Aorta (tissue), 5 donors: ENCODE data around the gene TACO1. TPM values are rescaled to one million over a fixed set of nuclear protein-coding genes. Genes with fewer than 3 reads are reported as not detected.

Source experiments
- ATAC-seq: fragments of 200-7000 bp; cut with Tn5 transposase; one replicate; pipeline ENCODE4 v1.9.1; 2022; ENCODE audit warnings: moderate library complexity; ENCODE audit not compliant: low FRiP score
- DNase-seq, 2 donors: peaks; one replicate each; pipeline ENCODE4 v3.0.0-alpha.2; 2020
- H3K27ac ChIP-seq, 2 donors: one replicate each; pipeline ENCODE4 v1.5.1; 2013; ENCODE audit warnings: low read length in 2 of 2, mild to moderate bottlenecking in 2 of 2, moderate library complexity in 2 of 2, control low read depth in 1 of 2, inconsistent platforms in 1 of 2, low read depth in 1 of 2
- H3K27me3 ChIP-seq, 2 donors: one replicate each; pipeline ENCODE4 v1.6.1; 2013; ENCODE audit warnings: control low read depth in 1 of 2, low read length in 1 of 2, mild to moderate bottlenecking in 1 of 2, moderate library complexity in 1 of 2; ENCODE audit not compliant: insufficient read depth in 2 of 2, control insufficient read depth in 1 of 2
- H3K36me3 ChIP-seq, 2 donors: one replicate each; pipeline ENCODE4 v1.6.1; 2013; ENCODE audit warnings: control low read depth in 1 of 2, low read length in 1 of 2, mild to moderate bottlenecking in 1 of 2; ENCODE audit not compliant: insufficient read depth in 2 of 2, control insufficient read depth in 1 of 2
- H3K4me1 ChIP-seq, 2 donors: one replicate each; pipeline ENCODE4 v1.6.1; 2013; ENCODE audit warnings: low read length in 2 of 2, control low read depth in 1 of 2, mild to moderate bottlenecking in 1 of 2, moderate library complexity in 1 of 2; ENCODE audit not compliant: insufficient read depth in 2 of 2, control insufficient read depth in 1 of 2
- H3K4me3 ChIP-seq, 2 donors: one replicate each; pipeline ENCODE4 v1.5.1; 2013; ENCODE audit warnings: low read length in 2 of 2, control low read depth in 1 of 2, mild to moderate bottlenecking in 1 of 2
- H3K9me3 ChIP-seq: one replicate; pipeline ENCODE4 v1.6.1; 2013; ENCODE audit warnings: mild to moderate bottlenecking, low read length; ENCODE audit not compliant: control insufficient read depth
- WGBS, 2 donors: extraction: QIAGEN DNeasy Blood & Tissue Kit; methylation state at CpG; one replicate each; pipeline ENCODE4 v1.1.7; 2013; 5-methylcytosine and 5-hydroxymethylcytosine counted together
- intact Hi-C, 2 donors: fragments of 100-400 bp; cut with DNase I; formaldehyde crosslinking; loops; one replicate each; pipeline versions ENCODE4 v1.14.2 to v1.15.0; 2022
- polyA plus RNA-seq, 2 donors: library from polyadenylated mRNA; stranded (reverse); fragments of 200-250 nt; gene quantifications; one replicate each; pipeline ENCODE4 v1.2.3, GENCODE V29; 2013
- total RNA-seq, 2 donors: library from RNA; stranded (reverse); fragmentation: NEBNext Ultra II Directional; extraction: Animal tissue kit (Norgen Biotek cat#: 25700); gene quantifications; one replicate each; pipeline ENCODE4 v1.2.1, GENCODE V29; 2021
- donor health status: healthy with polysubstance abuse.
- donor health status: Bipolar disorder and iron deficiency.
- donor health status: DM: no; HTN: no; CAD: no.
- donor health status: DM: no; HTN: no; CAD: no.
- donor health status: DM: yes; HTN: yes; CAD: no.

Gene TACO1
- total and polyA plus RNA-seq, 4 donors = 10.8 to 17.5 (median 12.0) TPM

DNA sequence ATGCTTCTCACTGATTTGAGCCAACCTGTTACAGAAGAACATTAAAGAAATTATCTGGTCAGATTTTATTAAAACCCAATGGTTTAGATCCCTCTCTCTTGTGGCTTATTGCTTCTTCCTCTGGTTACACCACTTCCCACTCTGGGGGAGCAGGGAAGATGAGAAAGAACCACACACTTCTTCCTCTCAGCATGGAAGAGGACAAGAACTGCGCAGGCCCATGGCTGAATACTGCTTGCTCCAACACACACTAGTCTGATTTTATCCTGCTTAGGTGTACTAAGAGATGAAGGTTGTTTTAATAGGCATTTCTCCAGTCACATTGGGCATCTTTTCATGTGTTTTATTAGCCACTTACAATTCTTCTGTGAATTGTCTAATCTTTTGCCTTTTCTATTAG lies 49.1 kb downstream of the TACO1 start:
- peaks cover 5 to 18% of the 10 kb centered on the region in 2 donors for H3K36me3 ChIP-seq
- 94 to 100% methylated on average over 1 of the region's 1 CpG for WGBS, 2 donors
- no peak overlapping the region for H3K4me3 ChIP-seq
- DNase-seq (no peak), ATAC-seq (no peak)
- no peaks in the 10 kb centered on the region for H3K27me3 ChIP-seq
- H3K4me1 ChIP-seq = peaks cover 2 to 3% of the 10 kb centered on the region in 2 donors
- H3K9me3 ChIP-seq = no peaks in the 10 kb centered on the region
- intact Hi-C loops = no loop called here
- H3K27ac ChIP-seq = no peak overlapping the region

DNA sequence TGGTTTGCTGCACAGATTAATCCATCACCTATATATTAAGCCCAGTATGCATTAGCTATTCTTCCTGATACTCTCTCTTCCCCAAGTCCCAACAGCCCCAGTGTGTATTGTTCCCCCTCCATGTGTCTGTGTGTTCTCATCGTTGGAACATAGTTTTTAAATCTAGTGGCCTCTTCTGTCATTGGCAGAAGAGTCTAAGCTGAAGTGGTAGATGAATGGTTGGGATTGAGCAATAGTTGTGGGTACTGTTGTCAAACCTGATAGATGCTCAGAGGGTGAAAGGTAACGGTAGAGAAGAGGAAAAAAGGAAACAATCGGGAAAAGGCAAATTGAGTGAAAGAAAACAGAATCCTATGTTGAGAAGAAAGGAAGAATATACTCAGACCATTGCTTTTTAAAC lies 51.4 kb downstream of the TACO1 start:
- Histone ChIP-seq H3K9me3 (no peaks in the 10 kb centered on the region), H3K4me1 (no peaks in the 10 kb centered on the region), H3K36me3 (peaks cover 5 to 14% of the 10 kb centered on the region in 2 donors), H3K27me3 (no peaks in the 10 kb centered on the region), H3K4me3 (no peak overlapping the region), H3K27ac (no peak overlapping the region)
- WGBS, 2 donors = 69 to 74% methylated on average over 3 of the region's 3 CpGs
- ATAC-seq (no peak), DNase-seq (no peak)
- intact Hi-C loops = no loop called here

DNA sequence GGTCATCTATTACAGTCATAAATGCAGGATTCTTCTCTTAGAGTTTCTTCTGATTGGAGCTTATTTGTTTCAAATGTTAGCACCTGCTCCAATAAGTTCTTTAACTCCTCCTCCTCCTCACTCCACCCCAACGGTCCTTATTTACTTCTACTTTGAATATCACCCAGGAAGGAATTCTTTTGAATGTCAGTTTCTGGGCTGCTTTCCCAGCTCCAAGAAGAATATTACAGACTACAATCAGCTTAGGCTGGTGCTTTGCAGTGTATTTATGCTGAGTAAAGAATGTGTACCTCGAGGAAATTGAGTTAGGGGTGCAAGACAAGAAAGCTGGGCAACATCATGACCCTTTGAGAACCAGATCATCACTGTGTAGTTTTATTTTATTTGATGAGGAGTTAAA lies 52.4 kb downstream of the TACO1 start:
- H3K27ac ChIP-seq = no peak overlapping the region
- no peak for DNase-seq
- H3K9me3 ChIP-seq = no peaks in the 10 kb centered on the region
- intact Hi-C loops = no loop called here
- peaks cover 5 to 10% of the 10 kb centered on the region in 2 donors for H3K36me3 ChIP-seq
- H3K27me3 ChIP-seq = no peaks in the 10 kb centered on the region
- no peak for ATAC-seq
- 2 to 5% methylated on average over 2 of the region's 2 CpGs for WGBS, 2 donors
- H3K4me1 ChIP-seq = no peaks in the 10 kb centered on the region
- no peak overlapping the region for H3K4me3 ChIP-seq

DNA sequence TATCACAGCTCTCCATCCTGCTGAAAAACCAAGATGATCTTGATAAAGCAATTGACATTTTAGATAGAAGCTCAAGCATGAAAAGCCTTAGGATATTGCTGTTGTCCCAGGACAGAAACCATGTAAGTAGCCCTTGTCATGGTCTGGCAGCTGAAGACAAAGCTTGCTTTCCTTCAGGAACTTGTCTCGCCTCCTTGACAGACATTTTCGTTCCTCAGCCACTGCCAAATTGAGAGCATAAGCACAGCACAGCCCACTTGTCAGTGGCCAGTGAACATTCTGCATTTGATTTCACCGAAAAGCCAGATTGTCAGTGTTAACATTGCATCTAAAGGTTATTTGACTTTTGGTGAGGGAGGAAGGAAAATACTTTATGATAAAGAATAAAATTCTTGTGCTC lies 57.1 kb downstream of the TACO1 start:
- H3K9me3 ChIP-seq = no peaks in the 10 kb centered on the region
- peak overlapping the region in 1 of 2 donors; percentile 54 for H3K27ac ChIP-seq
- H3K27me3 ChIP-seq = no peaks in the 10 kb centered on the region
- peaks cover 5% of the 10 kb centered on the region in 2 donors for H3K36me3 ChIP-seq
- 68 to 69% methylated on average over 3 of the region's 3 CpGs for WGBS, 2 donors
- no peak overlapping the region for H3K4me3 ChIP-seq
- no peak for ATAC-seq
- H3K4me1 ChIP-seq = no peaks in the 10 kb centered on the region
- intact Hi-C loops = no loop called here
- no peak for DNase-seq

Other genes starting within 250 kb of the TACO1 start
- 10 to 100 TPM; 13.2 to 31.6 TPM for gene CYB561, start 154.6 kb upstream of the TACO1 start, total RNA-seq
- 10 to 100 TPM in 1 of 2 donors, 1 to 10 TPM in 1; 7.1 to 17.6 TPM for gene CYB561, start 154.6 kb upstream of the TACO1 start, polyA plus RNA-seq
- gene ACE, start 123.8 kb upstream of the TACO1 start, total RNA-seq = 10 to 100 TPM in 1 of 2 donors, 1 to 10 TPM in 1; 6.6 to 30.5 TPM
- 10 to 100 TPM in 1 of 2 donors, under 1 TPM in 1; 0.72 to 15.9 TPM for gene ACE, start 123.8 kb upstream of the TACO1 start, polyA plus RNA-seq
- gene KCNH6, start 77.5 kb upstream of the TACO1 start, total RNA-seq = not detected
- gene KCNH6, start 77.5 kb upstream of the TACO1 start, polyA plus RNA-seq = not detected
- gene DCAF7, start 50.4 kb upstream of the TACO1 start, total RNA-seq = 10 to 100 TPM; 39.3 to 52.7 TPM
- gene DCAF7, start 50.4 kb upstream of the TACO1 start, polyA plus RNA-seq = 10 to 100 TPM; 11.0 to 14.7 TPM
- 10 to 100 TPM; 54.5 to 83.2 TPM for gene MAP3K3, start 21.5 kb downstream of the TACO1 start, total RNA-seq
- 10 to 100 TPM; 16.2 to 40.4 TPM for gene MAP3K3, start 21.5 kb downstream of the TACO1 start, polyA plus RNA-seq
- 10 to 100 TPM; 15.6 to 23.1 TPM for gene LIMD2, start 99.2 kb downstream of the TACO1 start, total RNA-seq
- 10 to 100 TPM; 20.8 to 23.1 TPM for gene LIMD2, start 99.2 kb downstream of the TACO1 start, polyA plus RNA-seq
- 10 to 100 TPM; 39.0 to 63.8 TPM for gene STRADA, start 140.9 kb downstream of the TACO1 start, total RNA-seq
- 10 to 100 TPM; 10.8 to 43.0 TPM for gene STRADA, start 140.9 kb downstream of the TACO1 start, polyA plus RNA-seq
- gene CCDC47, start 172.7 kb downstream of the TACO1 start, total RNA-seq = 10 to 100 TPM; 62.7 to 65.8 TPM
- 10 to 100 TPM; 27.9 to 35.2 TPM for gene CCDC47, start 172.7 kb downstream of the TACO1 start, polyA plus RNA-seq
- gene DDX42, start 173.3 kb downstream of the TACO1 start, total RNA-seq = 100 to 1,000 TPM; 120 to 136 TPM
- 10 to 100 TPM; 63.7 to 89.3 TPM for gene DDX42, start 173.3 kb downstream of the TACO1 start, polyA plus RNA-seq
- gene PSMC5, start 226.5 kb downstream of the TACO1 start, total RNA-seq = 10 to 100 TPM; 81.1 to 92.9 TPM
- 100 to 1,000 TPM; 144 to 208 TPM for gene PSMC5, start 226.5 kb downstream of the TACO1 start, polyA plus RNA-seq
- gene FTSJ3, start 226.8 kb downstream of the TACO1 start, total RNA-seq = 10 to 100 TPM; 29.4 to 38.1 TPM
- gene FTSJ3, start 226.8 kb downstream of the TACO1 start, polyA plus RNA-seq = 10 to 100 TPM; 10.0 to 30.0 TPM
- gene SMARCD2, start 241.8 kb downstream of the TACO1 start, total RNA-seq = 10 to 100 TPM; 43.0 to 69.7 TPM
- gene SMARCD2, start 241.8 kb downstream of the TACO1 start, polyA plus RNA-seq = 10 to 100 TPM; 37.9 to 61.5 TPM